HepG2 (cell line): Measurements from ENCODE around the gene METTL26. TPM values are rescaled to one million over a fixed set of nuclear protein-coding genes. Genes with fewer than 3 reads are reported as not detected.
A peak's percentile ranks its signal among the peaks of the same experiment; 100 is the strongest.

ENCODE experiments used
- AGO1 ChIP-seq: fragments of 200-400 bp; formaldehyde crosslinking; IDR thresholded peaks from 2 replicates; pipeline ENCODE4 v1.6.1; 2017; ENCODE audit warnings: mild to moderate bottlenecking, low read depth, low read length, moderate library complexity; ENCODE audit not compliant: poor library complexity, severe bottlenecking
- ARID4A ChIP-seq: sonication (generic); formaldehyde crosslinking; IDR thresholded peaks from 2 replicates; pipeline ENCODE4 v1.5.0; 2020; ENCODE audit warnings: mild to moderate bottlenecking, missing genetic modification reagents, borderline replicate concordance
- NFIC ChIP-seq: IDR thresholded peaks from 2 replicates; pipeline ENCODE4 v1.6.1; 2012; ENCODE audit warnings: mild to moderate bottlenecking, low read length, inconsistent platforms
- NONO ChIP-seq, 2 experiments: fragments of 450-650 bp in 1 of 2; sonication (generic) in 1 of 2; formaldehyde crosslinking in 1 of 2; IDR thresholded peaks in 1 of 2; conservative IDR thresholded peaks in 1 of 2; 2 replicates each; pipeline versions ENCODE4 v1.6.1 to v1.8.0; 2017 to 2022; ENCODE audit warnings: mild to moderate bottlenecking in 1 of 2, missing genetic modification reagents in 1 of 2, moderate library complexity in 1 of 2
- SALL2 ChIP-seq: sonication (generic); formaldehyde crosslinking; IDR thresholded peaks from 2 replicates; pipeline ENCODE4 v1.8.1; 2023; ENCODE audit warnings: mild to moderate bottlenecking, missing genetic modification reagents, inconsistent platforms
- SRF ChIP-seq: IDR thresholded peaks from 2 replicates; pipeline ENCODE4 v1.6.1; 2011; ENCODE audit warnings: mild to moderate bottlenecking, low read depth, low read length, moderate library complexity
- TMF1 ChIP-seq: sonication (generic); formaldehyde crosslinking; IDR thresholded peaks from 2 replicates; pipeline ENCODE4 v1.8.1; 2022; ENCODE audit warnings: low read depth, missing genetic modification reagents
- ZFP36L1 ChIP-seq: sonication (generic); formaldehyde crosslinking; IDR thresholded peaks from 2 replicates; pipeline ENCODE4 v1.8.0; 2022; ENCODE audit warnings: mild to moderate bottlenecking, missing genetic modification reagents, moderate library complexity
- ZMYM3 ChIP-seq: sonication (generic); formaldehyde crosslinking; IDR thresholded peaks from 2 replicates; pipeline ENCODE4 v1.5.1; 2020; ENCODE audit warnings: mild to moderate bottlenecking, missing genetic modification reagents
- ZNF275 ChIP-seq: sonication (generic); formaldehyde crosslinking; IDR thresholded peaks from 2 replicates; pipeline ENCODE4 v1.8.0; 2022; ENCODE audit warnings: missing genetic modification reagents, mild to moderate bottlenecking, inconsistent platforms, borderline replicate concordance
- ZNF441 ChIP-seq: sonication (generic); formaldehyde crosslinking; IDR thresholded peaks from 2 replicates; pipeline ENCODE4 v1.7.0; 2021; ENCODE audit warnings: missing genetic modification reagents, borderline replicate concordance
- ZNF75D ChIP-seq: sonication (generic); formaldehyde crosslinking; IDR thresholded peaks from 2 replicates; pipeline ENCODE4 v1.8.1; 2023; ENCODE audit warnings: missing genetic modification reagents, mild to moderate bottlenecking, borderline replicate concordance
- ZNF839 ChIP-seq: sonication (generic); formaldehyde crosslinking; IDR thresholded peaks from 2 replicates; pipeline ENCODE4 v1.4.0; 2020; ENCODE audit warnings: missing genetic modification reagents, mild to moderate bottlenecking, borderline replicate concordance
- ZNF891 ChIP-seq: sonication (generic); formaldehyde crosslinking; IDR thresholded peaks from 2 replicates; pipeline ENCODE4 v1.5.0; 2020; ENCODE audit warnings: mild to moderate bottlenecking, missing genetic modification reagents
- polyA plus RNA-seq, 8 experiments: library from polyadenylated mRNA; depleted of rRNA in 3 of 8; stranded (reverse) in 7 of 8; unstranded in 1 of 8; fragments of >200 nt; fragmentation: Illumina TruSeq in 4 of 8; extraction: Trizol in 4 of 8; gene quantifications; 2 replicates each; pipeline versions ENCODE4 v1.2.1 to v1.2.3, GENCODE V29; 2011 to 2016; ENCODE audit warnings: low read depth in 4 of 8, missing spikeins in 1 of 8, mixed read lengths in 1 of 8; ENCODE audit not compliant: insufficient read depth in 1 of 8
- total RNA-seq, 5 experiments: library from RNA; depleted of rRNA; stranded (reverse); fragments of >200 nt; fragmentation: Illumina TruSeq; extraction: Trizol; gene quantifications; 2 replicates each; pipeline ENCODE4 v1.2.3, GENCODE V29; 2016; ENCODE audit warnings: low read depth in 1 of 5
- TF ChIP-seq, protein P1 (sequence below): sonication (generic); formaldehyde crosslinking; IDR thresholded peaks from 2 replicates; pipeline ENCODE4 v1.8.1; 2023; ENCODE audit warnings: mild to moderate bottlenecking, missing genetic modification reagents
- TF ChIP-seq, protein P2 (sequence below): sonication (generic); formaldehyde crosslinking; IDR thresholded peaks from 2 replicates; pipeline ENCODE4 v1.5.0; 2020; ENCODE audit warnings: missing genetic modification reagents, mild to moderate bottlenecking, borderline replicate concordance
- TF ChIP-seq, protein P3 (sequence below): sonication (generic); formaldehyde crosslinking; IDR thresholded peaks from 2 replicates; pipeline ENCODE4 v1.4.0; 2020; ENCODE audit warnings: missing genetic modification reagents, borderline replicate concordance

Gene METTL26
- total and polyA plus RNA-seq, 2 of the 13 experiments (the other 11 are each of a cell fraction or from before 2014, with no cell fraction given): 65.5 to 70.1 TPM

DNA sequence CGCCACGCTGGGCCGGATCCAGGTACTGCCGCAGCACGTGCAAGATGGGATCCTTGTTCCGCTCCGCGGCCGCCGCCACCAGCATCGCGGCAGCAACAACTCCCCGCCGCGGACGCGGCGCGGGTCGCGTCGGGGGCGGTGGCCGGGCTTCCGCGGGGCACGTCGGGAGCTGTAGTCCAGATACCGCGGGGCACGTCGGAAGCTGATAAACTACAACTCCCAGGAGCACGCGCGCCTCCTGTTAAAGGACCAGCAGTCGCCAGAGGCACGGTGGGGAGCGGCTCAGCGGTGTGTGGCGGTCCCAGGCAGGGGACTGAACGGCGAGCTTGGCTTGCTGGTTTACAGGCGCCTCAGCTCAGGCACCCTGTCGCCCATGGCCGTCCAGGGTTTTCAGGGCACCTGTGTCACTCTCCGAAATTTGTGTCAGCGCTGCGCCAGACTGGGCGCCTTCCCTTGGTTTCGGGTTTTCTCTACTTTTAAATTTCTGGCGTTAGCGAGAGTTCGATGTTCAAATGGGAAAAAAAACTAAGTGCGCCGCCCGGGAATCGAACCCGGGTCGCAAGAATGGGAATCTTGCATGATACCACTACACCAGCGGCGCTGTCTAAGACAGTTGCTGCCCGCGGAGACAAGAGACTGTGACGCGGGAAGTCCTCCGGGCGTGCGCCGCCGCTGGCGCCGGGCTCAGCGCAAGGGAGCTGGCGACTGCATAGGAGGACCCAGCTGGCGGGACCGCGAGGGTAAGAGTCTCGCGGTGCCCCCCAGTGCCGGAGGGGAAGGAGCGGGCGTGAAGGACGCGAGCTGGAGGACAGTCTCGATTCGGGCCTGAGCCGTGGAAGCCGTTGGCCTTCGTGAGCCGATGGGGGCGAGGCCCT is at the start of gene METTL26 (continued):
- TF ChIP-seq, protein P1, sequence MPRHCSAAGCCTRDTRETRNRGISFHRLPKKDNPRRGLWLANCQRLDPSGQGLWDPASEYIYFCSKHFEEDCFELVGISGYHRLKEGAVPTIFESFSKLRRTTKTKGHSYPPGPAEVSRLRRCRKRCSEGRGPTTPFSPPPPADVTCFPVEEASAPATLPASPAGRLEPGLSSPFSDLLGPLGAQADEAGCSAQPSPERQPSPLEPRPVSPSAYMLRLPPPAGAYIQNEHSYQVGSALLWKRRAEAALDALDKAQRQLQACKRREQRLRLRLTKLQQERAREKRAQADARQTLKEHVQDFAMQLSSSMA (CRISPR knock-in tag): peak; percentile 86; the same call in 1 of the 2 replicates
- TF ChIP-seq NFIC (no peak), ZNF839 (CRISPR knock-in tag) (no peak), ZNF891 (no peak; the same call in 1 of the 2 replicates), TMF1 (CRISPR knock-in tag) (peak; percentile 87), SRF (no peak), ZMYM3 (no peak), AGO1 (peak; percentile 69), NONO (IDR thresholded peaks at IDR 0.05) (no peak), NONO (CRISPR knock-in tag; conservative IDR thresholded peaks at IDR 0.05) (peak; percentile 93), ARID4A (CRISPR knock-in tag) (peak; percentile 95), ZNF75D (CRISPR knock-in tag) (peak; percentile 80; the same call in 1 of the 2 replicates), ZFP36L1 (CRISPR knock-in tag) (peak; percentile 13; the same call in 1 of the 2 replicates), ZNF441 (peak; percentile 59), ZNF275 (CRISPR knock-in tag) (peak; percentile 25; the same call in 1 of the 2 replicates), SALL2 (CRISPR knock-in tag) (peak; percentile 12; the same call in 1 of the 2 replicates)
- TF ChIP-seq, protein P2, sequence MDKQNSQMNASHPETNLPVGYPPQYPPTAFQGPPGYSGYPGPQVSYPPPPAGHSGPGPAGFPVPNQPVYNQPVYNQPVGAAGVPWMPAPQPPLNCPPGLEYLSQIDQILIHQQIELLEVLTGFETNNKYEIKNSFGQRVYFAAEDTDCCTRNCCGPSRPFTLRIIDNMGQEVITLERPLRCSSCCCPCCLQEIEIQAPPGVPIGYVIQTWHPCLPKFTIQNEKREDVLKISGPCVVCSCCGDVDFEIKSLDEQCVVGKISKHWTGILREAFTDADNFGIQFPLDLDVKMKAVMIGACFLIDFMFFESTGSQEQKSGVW (CRISPR knock-in tag): 0 out of 2 replicates have a peak, but pooled peaks have one; percentile 35
- TF ChIP-seq, protein P3, sequence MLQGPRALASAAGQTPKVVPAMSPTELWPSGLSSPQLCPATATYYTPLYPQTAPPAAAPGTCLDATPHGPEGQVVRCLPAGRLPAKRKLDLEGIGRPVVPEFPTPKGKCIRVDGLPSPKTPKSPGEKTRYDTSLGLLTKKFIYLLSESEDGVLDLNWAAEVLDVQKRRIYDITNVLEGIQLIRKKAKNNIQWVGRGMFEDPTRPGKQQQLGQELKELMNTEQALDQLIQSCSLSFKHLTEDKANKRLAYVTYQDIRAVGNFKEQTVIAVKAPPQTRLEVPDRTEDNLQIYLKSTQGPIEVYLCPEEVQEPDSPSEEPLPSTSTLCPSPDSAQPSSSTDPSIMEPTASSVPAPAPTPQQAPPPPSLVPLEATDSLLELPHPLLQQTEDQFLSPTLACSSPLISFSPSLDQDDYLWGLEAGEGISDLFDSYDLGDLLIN (CRISPR knock-in tag): no peak
